ENCODE measurements around the gene FTO.
A peak's percentile ranks its signal among the peaks of the same experiment; 100 is the strongest.

FTO gene

DNA sequence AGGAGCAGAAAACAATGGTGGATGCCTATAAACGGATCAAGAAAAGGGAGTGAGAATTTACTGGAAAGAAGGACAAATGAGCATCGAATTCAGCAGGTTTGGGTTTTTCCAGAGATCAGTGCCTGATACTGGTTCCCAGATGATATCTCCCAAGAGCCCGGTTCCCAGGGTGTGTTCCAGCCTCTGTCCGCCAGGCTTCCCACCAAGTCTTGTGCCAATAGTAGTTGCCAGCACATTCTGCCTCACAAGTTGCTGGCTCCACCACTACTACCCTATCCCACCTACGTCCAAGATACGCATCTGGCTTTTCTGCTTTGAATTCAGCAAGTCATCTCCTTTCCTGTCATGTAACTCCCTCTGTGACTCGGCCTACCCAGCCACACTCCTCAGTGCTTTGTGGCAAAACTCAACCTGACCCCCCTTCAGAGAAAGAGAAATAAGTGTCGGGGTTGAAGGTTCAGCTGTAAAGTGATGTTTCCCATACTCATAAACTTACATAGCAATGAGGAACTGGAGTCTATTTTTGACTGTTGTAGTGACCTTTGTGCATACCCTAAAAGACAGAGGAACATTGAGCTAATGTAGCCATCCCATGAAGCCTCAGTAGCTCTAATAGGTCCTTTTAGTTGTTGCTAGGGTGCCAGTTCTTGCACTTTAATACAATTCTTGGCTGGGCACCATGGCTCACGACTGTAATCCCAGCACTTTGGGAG lies 305.7 kb downstream of the FTO start:
- no peak for DNase-seq (ENCODE audit: low spot score)

DNA sequence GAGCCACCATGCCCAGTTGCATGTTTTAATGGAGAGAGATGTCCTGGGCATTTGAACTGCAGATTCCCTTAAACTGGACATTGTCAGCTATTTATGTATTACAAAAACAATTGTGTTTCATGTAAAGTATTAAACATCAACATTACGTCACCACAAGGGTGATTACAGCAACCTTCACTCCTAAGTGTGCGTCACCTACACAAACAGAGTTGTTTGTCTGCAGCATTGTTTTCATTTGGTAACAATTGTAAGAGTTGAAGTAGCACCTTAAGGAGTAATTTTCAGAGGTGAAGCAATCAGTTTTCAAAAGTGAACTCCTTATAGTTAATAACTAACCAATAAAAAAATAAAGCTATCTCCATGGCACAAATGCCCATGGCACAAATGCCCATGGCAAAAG lies 311.2 kb downstream of the FTO start:
- no peak for DNase-seq (ENCODE audit: low spot score)

DNA sequence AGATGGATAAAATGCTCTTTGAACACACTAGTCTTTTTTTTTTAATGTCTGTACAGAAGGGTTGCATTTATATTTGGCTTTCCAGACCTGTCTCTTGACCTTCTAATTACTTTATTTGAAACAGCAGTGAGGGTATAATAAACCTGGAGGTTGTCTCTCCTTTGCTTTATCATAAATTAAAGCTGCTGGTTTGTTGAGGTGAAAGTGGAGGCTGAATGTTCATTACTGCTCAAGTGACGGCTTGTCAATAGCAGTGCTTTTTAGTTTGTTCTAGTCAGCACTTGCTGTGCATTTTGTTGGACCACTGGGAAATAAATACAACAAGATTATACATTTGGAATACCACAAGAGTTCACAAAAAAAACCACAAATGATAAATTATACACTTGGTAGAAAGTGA lies 318.4 kb downstream of the FTO start:
- DNase-seq (ENCODE audit: low spot score): no peak

DNA sequence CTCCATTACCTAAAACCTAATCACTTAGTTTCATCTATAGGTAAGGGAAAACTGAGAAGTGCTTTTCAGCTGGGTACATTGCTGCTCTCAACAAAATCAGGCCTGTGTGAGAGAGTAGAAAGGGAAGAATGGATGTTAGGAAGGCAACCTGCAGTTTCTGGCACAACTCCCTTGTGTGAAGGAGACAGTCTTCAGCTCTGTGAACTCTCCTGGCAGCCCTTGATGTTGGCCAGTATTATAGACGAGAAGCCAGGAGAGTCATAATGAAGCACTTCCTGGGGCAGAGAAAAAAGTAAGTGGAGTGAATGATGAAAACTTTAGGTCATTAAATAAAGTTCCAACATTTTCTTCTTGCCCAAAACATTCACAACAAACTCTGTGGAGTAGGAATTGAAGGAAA lies 322.5 kb downstream of the FTO start:
- no peak for DNase-seq (ENCODE audit: low spot score)

DNA sequence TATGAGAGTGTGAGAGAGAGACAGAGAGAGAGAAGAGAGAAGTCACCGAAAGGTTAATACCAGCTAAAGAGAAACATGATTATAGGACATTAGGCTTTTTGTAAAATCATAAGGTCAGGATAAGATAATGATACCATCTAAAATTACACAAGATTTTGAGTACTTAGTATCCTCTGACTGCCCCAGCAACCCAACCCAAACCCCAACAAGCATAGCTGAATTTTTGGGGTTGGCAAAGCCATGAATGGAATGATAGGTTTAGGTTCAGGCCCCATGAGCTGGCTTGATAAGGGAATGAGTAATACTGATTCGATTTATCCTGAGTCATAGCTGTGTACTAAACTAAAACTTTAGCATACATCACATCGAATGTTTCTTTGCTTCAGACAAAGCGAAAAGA lies 323.1 kb downstream of the FTO start:
- DNase-seq (ENCODE audit: low spot score): peak; percentile 59

DNA sequence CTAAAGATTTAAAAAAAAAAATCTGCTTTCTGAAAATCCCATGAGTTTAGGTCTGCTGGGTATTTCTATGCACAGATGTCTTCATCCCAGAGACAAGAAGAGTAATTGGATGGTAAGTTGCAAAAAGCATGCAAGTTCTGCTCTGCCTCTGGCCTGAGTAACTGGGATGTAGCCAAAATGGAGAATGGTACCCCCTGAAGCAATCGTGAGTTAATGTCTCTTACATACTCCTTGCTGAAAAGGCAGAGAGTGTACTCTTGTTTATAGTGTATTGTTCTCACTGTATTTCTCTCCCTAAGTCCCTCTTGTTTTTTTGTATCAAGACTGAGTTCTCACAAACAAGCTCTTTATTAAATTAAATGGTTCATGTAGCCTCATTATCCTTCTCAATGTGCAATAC lies 323.6 kb downstream of the FTO start:
- no peak for DNase-seq (ENCODE audit: low spot score)

DNA sequence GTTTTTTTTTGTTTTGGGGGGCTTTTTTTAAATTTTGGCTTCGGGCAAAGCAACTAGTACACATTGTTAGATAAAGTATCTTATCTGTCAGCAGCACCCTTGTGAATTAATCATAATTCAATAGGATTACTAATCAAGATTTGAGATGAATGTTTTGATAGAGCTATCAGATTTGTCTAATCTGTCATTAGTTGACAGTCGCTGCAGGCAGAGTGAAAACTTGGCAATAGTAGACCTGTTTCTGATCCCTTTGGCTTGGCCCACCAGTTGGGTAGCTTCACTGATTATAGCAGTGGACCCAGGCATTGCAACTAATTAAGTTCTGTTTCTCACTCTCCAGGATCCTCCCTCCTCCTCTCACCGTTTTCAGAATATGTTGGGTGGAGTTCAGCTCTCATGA lies 324.0 kb downstream of the FTO start:
- no peak for DNase-seq (ENCODE audit: low spot score)

DNA sequence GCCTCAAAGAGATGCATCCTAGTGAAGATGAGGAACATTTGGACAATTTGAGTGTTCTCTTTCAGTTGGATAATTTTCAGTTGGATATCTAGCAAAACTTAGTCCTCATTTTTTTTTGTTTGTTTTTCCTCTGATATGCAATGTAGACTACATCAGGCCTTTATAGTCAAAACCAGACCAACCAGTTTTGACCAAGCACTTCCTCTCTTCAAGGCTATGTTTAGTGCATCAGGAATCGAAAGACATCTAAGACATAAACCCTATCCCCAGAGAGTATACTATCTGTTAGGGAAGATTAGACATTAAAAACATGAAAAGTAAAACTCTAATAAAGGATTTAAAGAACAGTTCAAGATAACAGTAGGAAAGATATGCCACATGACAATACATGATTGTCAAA lies 326.5 kb downstream of the FTO start:
- DNase-seq (ENCODE audit: low spot score): no peak

DNA sequence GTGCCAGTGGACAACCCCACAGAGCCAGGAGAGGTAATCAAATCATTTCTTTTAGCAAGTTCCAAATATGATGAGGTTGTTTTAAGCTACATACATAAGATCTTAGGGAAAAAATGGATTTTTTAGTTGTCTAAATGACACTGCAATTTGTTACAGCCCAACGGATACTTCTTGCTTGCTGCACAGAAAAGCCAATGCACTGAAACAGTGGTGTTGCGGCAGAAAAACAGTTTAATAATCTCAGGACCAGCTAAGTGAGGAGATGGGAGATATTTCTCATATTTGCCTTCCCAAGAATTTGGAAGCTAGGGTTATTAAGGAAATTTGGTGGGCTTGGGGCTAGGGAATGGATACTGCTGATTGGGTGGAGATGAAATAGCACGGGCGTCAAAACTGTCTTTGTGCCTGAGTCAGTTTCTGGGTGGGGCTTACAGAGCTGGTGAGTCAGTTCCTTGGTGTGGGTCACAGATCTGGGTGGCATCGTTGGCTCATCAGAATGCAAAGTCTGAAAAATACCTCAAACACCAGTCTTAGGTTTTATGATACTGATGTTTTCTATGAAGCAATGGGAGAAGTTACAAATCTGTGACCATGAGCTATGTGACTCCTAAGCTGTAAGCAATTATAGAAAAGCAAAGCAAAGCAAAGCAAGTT lies 327.3 kb downstream of the FTO start:
- DNase-seq (ENCODE audit: low spot score): no peak

DNA sequence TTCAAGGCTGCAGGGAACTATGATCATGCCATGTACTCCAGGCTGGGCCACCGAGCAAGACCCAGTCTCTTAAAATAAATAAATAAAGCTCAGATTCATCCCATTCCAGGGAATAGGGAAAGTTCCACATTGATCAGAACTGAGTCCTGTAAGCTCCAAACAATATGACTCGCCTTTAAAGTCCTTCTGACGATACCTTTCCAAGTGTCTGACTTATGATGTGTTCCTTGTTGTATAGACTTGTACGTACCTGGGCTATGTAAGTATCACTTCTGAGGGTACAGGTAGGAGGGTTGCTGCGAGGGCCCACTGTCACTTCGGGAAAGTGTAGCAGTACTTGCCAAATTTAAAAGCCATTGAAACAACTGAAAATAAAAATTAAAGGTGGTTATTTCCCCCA lies 329.8 kb downstream of the FTO start:
- no peak for DNase-seq (ENCODE audit: low spot score)

DNA sequence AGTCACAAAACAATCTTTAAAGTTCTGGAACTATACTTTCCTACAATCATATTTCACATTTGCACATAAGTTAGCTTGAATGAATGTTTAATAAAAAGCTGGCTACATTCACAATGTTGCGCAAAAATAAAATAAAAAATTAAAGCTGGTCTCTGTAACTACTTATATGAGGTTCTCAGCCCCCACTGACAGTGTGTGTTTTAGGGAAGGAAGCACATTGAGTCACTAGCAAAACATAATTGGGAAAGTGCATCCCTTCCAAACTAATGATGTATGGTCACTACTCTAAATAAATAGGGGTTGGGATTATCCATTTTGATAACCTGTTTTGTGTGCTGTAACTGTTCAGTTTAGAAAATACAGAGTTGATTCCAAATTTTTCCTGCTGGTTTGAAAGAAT lies 330.7 kb downstream of the FTO start:
- DNase-seq (ENCODE audit: low spot score): no peak

DNA sequence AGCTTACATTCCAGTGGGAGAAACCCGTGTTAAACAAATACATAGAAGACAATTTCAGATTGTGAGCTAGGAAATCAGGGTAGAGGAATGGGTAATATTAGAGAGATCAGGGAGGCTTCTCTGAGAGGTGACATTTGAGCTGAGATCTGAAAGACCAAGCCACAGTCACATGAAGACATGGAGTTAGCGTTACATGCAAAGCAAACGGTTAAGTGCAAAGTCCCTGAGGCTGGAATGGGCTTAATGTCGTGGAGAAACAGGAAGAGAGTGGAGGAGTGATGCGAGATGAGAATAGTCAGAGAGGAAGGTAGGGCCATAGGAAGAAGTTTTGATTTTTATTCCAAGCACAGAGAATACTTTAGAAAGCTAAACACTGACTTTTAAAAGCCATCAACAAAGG lies 336.5 kb downstream of the FTO start:
- DNase-seq (ENCODE audit: low spot score): no peak

DNA sequence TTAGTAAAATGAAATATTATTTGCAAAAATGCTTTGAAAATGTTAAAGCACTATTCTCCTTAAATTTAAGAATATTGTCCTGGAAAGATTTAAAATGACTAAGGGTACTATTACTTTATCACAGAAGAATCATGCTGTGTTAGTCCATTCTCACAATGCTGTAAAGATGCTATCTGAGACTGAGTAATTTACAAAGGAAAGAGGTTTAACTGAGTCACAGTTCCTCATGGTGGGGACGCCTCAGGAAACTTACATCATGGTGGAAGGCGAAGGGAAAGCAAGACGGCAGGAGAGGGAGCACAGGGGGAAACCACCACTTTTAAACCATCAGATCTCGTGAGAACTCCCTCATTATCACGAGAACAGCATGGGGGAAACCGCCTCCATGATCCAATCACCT lies 337.0 kb downstream of the FTO start:
- DNase-seq (ENCODE audit: low spot score): no peak

DNA sequence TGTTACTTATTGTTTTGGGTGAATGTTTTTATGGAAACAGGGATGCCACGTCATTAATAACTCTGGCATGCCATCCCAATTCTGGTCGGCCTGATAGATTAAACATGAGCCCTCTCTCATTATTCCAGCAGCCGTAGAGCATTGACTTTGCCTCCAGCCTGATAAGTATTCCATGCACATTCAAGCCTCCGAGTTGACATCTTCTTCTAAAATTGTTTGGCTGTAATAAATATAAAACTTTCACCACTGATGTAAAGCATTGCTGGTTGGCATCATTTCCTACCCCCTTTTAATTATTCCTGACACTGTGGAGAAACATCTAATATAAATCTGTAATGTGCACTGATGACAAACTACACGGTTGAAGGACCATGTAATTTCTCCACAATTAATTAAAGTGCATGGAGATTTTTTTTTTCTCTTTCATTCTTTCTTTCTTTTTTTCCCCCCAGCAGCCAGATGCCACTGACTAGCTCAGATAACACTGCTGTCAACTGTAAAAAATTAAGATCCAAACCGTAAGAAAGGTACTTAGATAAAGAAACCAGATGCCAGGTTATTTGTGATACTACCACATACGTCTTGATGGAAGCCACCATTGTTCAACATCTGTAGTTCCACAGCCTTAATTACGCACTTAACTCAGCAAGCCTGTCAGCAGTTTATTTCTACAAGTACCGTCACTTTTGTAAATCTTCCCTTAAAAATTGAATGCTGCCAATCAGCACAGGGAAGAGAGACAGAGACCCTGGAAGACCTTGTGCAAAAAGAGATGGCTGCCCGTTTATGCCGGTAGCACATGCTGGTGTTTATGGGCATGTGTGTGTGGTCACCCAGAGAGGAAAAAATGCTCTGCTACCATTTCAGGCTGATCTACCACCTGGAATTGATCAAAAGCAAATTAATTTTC lies 344.9 kb downstream of the FTO start:
- DNase-seq (ENCODE audit: low spot score): no peak

DNA sequence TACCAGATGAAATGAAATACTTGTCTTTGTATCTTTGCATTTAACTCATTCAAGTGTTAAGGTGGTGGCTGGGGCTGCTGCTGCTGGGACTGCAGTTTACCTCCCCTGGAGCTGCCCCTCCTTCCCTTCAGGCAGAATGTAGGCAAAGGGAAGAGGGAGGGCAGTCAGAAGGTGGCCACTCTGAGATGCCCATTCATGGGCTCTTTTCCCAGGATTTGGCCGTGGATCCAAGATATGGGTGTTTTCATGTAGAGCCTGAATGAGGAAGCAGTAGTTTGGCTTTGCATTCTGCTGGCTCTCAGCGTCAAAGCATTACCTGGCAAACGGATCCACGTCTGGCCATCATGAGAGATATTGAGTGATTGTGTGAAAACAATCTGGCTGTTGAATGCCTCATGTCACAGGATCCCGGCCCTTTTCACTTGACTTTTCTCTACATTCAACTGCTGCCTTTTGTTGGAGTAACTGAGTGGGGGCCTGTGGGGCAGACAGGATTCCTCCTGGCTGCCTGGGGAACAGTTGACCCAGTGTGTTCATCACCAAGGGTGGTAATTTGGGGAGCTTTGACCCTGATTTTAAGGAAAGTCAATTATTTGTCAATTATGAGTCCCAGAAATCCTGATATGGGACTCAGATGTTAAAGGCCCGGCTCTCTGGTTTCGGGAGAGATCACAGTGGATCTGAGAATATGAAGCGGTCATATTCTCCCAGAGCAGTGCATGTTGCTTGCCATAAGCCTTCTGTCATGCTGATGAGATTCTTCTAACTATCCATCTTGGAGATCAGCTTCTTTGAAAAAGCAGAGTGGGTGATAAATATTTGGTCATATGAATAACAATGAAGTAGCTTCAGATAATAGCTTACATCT lies 345.9 kb downstream of the FTO start:
- DNase-seq (ENCODE audit: low spot score): no peak

DNA sequence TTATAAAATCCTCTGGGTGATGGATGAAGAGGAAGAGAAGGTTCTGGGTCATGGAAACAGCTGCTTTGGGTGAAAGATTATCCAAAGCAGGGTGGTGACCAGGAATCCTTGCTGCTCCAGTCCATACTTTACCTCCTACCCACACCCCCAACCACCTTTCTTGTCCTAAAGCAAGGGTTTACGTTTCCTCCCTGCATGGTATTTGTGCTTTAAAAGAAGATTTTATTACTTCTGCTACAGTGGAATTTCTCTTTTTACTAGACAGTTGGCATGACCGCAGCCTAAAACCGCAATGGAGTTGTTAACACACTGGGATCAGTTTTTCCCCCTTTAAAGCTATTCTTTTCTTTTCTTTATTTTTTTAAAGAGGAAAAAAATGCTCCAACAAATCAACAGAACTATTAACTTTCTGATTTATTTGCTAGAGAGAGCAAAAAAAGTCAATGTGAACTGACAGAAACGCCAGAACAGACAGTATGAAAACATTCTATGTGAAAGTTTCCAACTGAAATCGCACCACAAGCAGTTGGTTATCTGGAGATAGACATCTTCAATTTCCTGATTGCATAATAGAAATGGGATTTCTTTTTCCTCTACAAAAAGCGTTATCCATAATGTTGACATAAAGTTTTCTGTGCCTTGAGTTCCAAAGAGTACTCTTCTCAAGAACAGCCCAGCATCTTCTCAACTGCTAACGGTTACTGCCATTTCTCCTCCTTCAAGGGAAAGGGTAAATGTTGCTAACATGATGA lies 346.7 kb downstream of the FTO start:
- peak; percentile 26 for DNase-seq (ENCODE audit: low spot score)

DNA sequence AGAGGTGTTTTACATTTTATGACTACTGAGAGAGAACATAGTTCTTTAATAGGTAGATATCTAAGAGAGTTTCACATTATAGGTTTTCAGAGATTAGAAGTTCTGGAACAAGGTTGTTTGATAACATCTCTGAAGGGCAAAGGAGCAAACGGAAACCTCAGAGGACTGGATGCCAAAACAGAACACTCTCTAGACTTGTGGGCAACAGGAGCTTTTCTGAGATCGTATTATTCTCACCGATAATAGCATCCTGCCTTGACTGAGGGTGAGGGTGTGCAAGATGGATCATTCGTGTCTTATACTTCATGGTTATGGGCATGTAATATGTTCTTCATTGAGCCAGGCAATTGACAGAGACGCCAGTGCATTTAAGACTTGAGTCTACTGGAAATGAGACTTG lies 347.9 kb downstream of the FTO start:
- no peak for DNase-seq (ENCODE audit: low spot score)

DNA sequence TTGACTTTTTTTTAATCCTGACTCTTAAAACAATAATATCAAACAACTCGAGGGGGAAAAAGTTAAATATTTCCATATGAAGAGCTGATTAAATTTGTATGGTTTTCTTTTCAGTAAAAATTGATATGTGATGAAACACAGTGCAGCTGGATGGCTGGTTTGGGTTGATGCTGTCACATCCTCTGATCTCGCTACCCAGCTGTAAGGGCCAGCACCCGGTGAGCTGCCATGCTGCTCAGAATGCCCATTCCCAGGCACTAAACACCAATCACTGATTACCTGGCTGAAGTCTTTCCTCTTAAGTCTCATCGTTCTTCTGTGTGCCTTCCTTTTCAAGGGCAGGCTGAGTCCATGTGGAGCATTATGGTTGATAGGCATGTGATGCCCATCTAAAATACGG lies 348.3 kb downstream of the FTO start:
- DNase-seq (ENCODE audit: low spot score): no peak

DNA sequence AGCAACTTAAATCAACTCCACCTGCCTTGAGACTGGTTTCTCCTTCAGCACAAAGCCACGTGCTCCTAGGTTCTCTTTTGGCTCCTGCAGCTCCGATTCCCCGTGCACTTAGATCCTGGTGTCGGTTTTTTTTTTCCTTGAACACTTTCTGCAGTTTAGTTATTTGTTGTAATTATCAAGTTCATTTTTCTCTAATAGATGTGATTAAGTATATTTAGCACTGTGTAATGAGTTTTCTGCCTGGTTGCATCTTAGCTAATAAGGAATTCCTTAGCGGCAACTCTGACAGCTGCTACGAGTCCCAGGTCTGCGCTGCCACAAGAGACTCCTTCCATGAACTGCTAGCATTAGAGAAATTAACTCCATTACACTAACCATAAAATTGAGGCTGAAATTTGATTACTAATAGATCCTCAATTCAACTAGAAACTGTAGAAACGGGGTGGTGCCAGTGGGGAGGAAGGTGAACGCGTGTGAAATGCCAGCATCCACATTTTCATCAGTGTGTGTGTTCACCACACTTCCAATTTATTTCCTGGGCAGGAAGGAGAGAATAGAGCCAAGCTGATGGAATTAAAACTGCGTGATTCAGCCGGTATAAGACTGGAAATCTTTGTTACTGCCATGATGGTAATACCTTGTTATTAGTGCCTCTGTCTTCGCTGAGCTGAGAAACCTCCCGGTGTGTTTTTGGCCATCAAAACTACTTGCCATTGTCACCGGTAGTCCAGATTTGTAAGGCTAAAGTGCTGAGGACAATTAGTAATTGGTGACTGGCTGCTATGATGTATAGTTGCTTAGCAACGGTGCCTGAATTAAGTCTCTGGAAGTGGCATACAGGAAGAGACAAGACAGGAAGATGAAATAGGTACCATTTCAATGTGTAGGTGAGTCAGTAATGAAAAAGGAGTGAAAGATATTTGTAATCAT lies 350.2 kb downstream of the FTO start:
- no peak for DNase-seq (ENCODE audit: low spot score)

DNA sequence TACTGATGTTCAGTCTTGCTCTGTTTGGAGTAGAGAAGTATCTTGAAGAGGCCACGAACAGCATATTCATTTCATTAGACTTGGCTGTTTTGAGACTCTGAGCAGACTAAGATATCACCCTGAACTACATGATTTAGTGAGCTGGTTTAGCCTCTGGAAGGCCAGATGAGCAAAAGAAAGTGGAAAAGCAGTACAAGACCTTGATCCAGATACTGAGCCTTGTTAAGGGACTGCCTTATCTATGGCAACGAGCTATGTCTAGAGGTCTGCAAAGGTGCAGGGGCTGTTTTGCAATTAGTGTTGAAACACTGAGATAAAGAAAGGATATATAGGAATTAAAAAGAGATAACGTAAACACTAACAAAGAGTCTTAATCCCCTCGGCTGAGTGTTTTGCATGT lies 351.2 kb downstream of the FTO start:
- no peak for DNase-seq (ENCODE audit: low spot score)

All from GM03348 (cell line).